C4-2B (cell line): ENCODE measurements around the gene MED9.

Experiments used
- ZFX ChIP-seq: fragments of 450-650 bp; IDR thresholded peaks from 2 replicates; pipeline ENCODE4 v1.6.1; 2017
- TF ChIP-seq, protein P1 (sequence below): fragments of 450-650 bp; conservative IDR thresholded peaks from 2 replicates; pipeline ENCODE4 v1.5.1; 2017; ENCODE audit warnings: mild to moderate bottlenecking

- TF ChIP-seq, protein P1, sequence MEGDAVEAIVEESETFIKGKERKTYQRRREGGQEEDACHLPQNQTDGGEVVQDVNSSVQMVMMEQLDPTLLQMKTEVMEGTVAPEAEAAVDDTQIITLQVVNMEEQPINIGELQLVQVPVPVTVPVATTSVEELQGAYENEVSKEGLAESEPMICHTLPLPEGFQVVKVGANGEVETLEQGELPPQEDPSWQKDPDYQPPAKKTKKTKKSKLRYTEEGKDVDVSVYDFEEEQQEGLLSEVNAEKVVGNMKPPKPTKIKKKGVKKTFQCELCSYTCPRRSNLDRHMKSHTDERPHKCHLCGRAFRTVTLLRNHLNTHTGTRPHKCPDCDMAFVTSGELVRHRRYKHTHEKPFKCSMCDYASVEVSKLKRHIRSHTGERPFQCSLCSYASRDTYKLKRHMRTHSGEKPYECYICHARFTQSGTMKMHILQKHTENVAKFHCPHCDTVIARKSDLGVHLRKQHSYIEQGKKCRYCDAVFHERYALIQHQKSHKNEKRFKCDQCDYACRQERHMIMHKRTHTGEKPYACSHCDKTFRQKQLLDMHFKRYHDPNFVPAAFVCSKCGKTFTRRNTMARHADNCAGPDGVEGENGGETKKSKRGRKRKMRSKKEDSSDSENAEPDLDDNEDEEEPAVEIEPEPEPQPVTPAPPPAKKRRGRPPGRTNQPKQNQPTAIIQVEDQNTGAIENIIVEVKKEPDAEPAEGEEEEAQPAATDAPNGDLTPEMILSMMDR, result no peak
- no peak for TF ChIP-seq ZFX
Observed at GRCh38 chr17:17454276-17454675, 22.5 kb upstream of the MED9 start.
